Immature natural killer cell (primary cell): Measurements from ENCODE around the gene CLNK. TPM values are rescaled to one million over a fixed set of nuclear protein-coding genes. Genes with fewer than 3 reads are reported as not detected.

Experiments used
- DNase-seq, 3 donors: peaks; one replicate each; pipeline ENCODE4 v3.0.0; 2022; ENCODE audit warnings: mixed read lengths in 1 of 3
- H3K27ac Mint-ChIP-seq, 6 donors: one replicate each; pipeline ENCODE4 v1.8.0; 2020; ENCODE audit warnings: mixed read lengths in 6 of 6, mild to moderate bottlenecking in 5 of 6, inconsistent platforms in 4 of 6, moderate library complexity in 3 of 6
- H3K27me3 Mint-ChIP-seq, 3 donors: one replicate each; pipeline ENCODE4 v1.8.0; 2020 to 2021; ENCODE audit warnings: low read depth in 3 of 3, mild to moderate bottlenecking in 3 of 3, mixed read lengths in 3 of 3, moderate library complexity in 3 of 3, inconsistent platforms in 1 of 3
- H3K36me3 Mint-ChIP-seq, 3 donors: one replicate each; pipeline ENCODE4 v1.8.0; 2020; ENCODE audit warnings: mixed read lengths in 3 of 3, inconsistent platforms in 2 of 3, mild to moderate bottlenecking in 2 of 3
- H3K4me1 Mint-ChIP-seq, 2 donors: one replicate each; pipeline ENCODE4 v1.8.0; 2020; ENCODE audit warnings: inconsistent platforms in 2 of 2, mild to moderate bottlenecking in 2 of 2, mixed read lengths in 2 of 2, moderate library complexity in 1 of 2
- H3K4me3 Mint-ChIP-seq, 5 donors: one replicate each; pipeline ENCODE4 v1.8.0; 2020; ENCODE audit warnings: mild to moderate bottlenecking in 5 of 5, mixed read lengths in 5 of 5, inconsistent platforms in 3 of 5, moderate library complexity in 3 of 5
- H3K9me3 Mint-ChIP-seq, 6 donors: one replicate each; pipeline ENCODE4 v1.8.0; 2020; ENCODE audit warnings: mild to moderate bottlenecking in 6 of 6, mixed read lengths in 6 of 6, inconsistent platforms in 4 of 6, moderate library complexity in 3 of 6
- polyA plus RNA-seq, 3 donors: library from polyadenylated mRNA; unstranded; fragments of 300-500 nt; fragmentation: Illumina TruSeq; gene quantifications; one replicate each; pipeline ENCODE4 v1.2.3, GENCODE V29; 2021

Gene CLNK
- polyA plus RNA-seq, 3 donors from 2014 or later = 1.5 to 1.8 TPM; not detected in 1

DNA sequence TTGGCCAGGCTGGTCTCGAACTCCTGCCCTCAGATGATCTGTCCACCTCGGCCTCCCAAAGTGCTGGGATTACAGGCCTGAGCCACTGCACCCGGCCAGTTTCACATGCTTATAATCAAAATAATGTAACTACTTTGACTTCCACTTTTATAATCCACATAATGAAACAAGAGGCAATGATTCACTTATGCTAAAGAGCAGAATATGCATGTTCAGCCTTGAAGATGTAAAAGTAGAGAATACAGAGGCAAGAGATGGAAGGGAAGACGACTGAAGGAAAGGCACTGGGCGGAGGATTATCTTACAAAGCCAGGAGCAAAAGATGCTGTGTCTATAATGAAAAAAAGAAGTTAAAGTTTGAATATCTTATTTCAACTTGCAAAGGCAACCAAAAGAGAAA lies 214.1 kb downstream of the CLNK start:
- H3K27me3 Mint-ChIP-seq = peaks cover 5 to 10% (median 6%) of the 10 kb centered on the region in 3 donors
- H3K4me3 Mint-ChIP-seq = no peak overlapping the region
- H3K9me3 Mint-ChIP-seq = no peaks in the 10 kb centered on the region
- no peak overlapping the region for H3K27ac Mint-ChIP-seq
- DNase-seq = no peak
- no peaks in the 10 kb centered on the region for H3K36me3 Mint-ChIP-seq
- no peaks in the 10 kb centered on the region for H3K4me1 Mint-ChIP-seq

DNA sequence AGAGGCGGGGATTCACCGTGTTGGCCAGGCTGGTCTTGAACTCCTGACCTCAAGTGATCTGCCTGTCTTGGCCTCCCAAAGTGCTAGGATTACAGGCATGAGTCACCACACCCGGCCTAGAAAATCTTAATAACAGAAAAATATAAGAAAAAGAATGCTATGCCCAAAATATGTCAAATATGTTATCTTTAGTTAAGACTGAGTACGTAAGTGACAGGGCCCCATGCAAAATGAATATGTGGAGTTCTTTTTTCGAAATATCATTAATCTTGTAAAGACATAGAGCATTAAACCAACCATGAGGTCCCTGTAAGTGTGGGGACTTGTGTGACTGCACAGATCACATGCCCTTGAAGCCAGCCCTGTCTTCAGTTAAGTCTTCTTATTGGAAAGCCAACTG lies 218.4 kb downstream of the CLNK start:
- DNase-seq = no peak
- no peak overlapping the region for H3K4me3 Mint-ChIP-seq
- H3K27ac Mint-ChIP-seq = no peak overlapping the region
- H3K36me3 Mint-ChIP-seq = peaks cover 0 to 4% (median 0%) of the 10 kb centered on the region in 3 donors
- peaks cover 0 to 7% (median 0%) of the 10 kb centered on the region in 6 donors for H3K9me3 Mint-ChIP-seq
- peaks cover 13 to 32% (median 25%) of the 10 kb centered on the region in 3 donors for H3K27me3 Mint-ChIP-seq
- peaks cover 10 to 12% of the 10 kb centered on the region in 2 donors for H3K4me1 Mint-ChIP-seq

DNA sequence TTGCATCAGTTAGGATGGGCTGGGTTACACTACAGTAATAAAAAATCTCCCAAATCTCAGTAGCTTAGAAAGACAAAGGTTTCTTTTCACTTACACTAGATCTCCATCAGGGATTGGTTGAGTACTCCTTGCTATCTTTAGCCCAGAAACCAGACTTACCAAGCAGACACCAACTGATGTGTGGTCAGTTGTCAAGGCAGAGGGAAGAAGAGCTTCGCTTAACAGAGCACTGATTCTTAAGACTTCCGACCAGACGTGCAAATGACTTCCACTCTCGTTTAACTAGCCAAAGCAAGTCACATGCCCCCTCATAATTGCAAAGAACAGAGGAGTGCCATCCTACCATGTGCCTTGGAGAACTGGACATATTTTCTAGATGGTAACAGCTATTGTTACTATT lies 221.7 kb downstream of the CLNK start:
- Mint-ChIP-seq H3K27me3 (peaks cover 19 to 37% (median 25%) of the 10 kb centered on the region in 3 donors), H3K27ac (no peak overlapping the region), H3K9me3 (peaks cover 0 to 7% (median 0%) of the 10 kb centered on the region in 6 donors), H3K4me1 (peaks cover 13 to 24% of the 10 kb centered on the region in 2 donors), H3K4me3 (peak overlapping the region in 1 of 5 donors; percentile 18), H3K36me3 (peaks cover 0 to 4% (median 0%) of the 10 kb centered on the region in 3 donors)
- no peak for DNase-seq

- Mint-ChIP-seq H3K4me3 (peak overlapping the region; percentile 75 to 85 (median 80)), H3K4me1 (peaks cover 17 to 30% of the 10 kb centered on the region in 2 donors), H3K27me3 (peaks cover 18 to 37% (median 25%) of the 10 kb centered on the region in 3 donors), H3K9me3 (peaks cover 0 to 7% (median 0%) of the 10 kb centered on the region in 6 donors), H3K27ac (no peak overlapping the region), H3K36me3 (peaks cover 0 to 4% (median 0%) of the 10 kb centered on the region in 3 donors)
- DNase-seq = no peak
These were observed 222.6 kb downstream of the CLNK start for GRCh38 chr4:10461850-10462400.

DNA sequence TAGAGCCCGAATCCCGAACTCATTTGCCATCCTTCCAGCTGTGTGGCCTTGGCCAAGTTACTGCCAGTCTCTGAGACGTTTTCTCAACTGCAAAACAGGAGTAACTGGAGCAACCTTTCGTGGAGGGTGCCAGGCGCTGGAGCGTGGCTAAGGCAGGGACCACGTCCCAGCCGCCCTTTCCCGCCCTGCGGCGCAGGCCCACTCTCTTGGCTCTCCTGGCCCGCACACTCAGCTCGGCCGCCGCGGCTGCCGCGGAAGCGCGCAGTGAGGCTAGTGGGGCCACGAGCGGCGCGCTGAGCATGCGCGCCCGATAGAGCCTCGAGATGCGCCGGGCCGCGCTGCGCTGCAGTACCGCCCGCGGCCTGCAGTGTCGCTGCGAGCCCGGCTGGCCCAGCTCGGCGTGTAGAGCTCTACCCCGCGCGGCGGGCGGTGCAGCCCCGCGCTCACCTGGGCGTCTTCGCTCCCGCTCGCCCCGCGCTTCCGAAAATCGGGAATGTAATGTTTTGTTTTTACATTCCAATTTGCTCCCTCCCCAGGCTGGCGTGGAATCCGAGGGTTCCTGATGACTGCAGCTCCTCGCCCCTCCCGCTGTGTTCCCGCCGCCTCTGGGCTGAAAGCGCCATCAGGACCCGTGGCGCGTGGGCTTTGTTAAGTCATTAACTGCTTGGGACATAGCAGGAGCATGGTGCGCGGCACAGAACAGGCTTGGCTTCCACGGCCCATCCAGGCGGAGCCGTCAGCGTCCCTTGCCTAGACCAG lies 223.3 kb downstream of the CLNK start:
- Mint-ChIP-seq H3K9me3 (peaks cover 0 to 7% (median 0%) of the 10 kb centered on the region in 6 donors), H3K27ac (no peak overlapping the region), H3K36me3 (peaks cover 0 to 4% (median 0%) of the 10 kb centered on the region in 3 donors), H3K4me1 (peaks cover 21 to 33% of the 10 kb centered on the region in 2 donors), H3K27me3 (peaks cover 19 to 36% (median 27%) of the 10 kb centered on the region in 3 donors), H3K4me3 (peak overlapping the region; percentile 75 to 85 (median 80))
- peak; percentile 77 to 83 (median 80) for DNase-seq

GRCh38 chr4:10460313-10461047 lies 224.1 kb downstream of the CLNK start:
- peak overlapping the region; percentile 12 to 74 (median 33) for H3K4me3 Mint-ChIP-seq
- H3K4me1 Mint-ChIP-seq = peaks cover 25 to 41% of the 10 kb centered on the region in 2 donors
- H3K9me3 Mint-ChIP-seq = peaks cover 0 to 7% (median 0%) of the 10 kb centered on the region in 6 donors
- peaks cover 20 to 41% (median 26%) of the 10 kb centered on the region in 3 donors for H3K27me3 Mint-ChIP-seq
- DNase-seq = no peak
- H3K36me3 Mint-ChIP-seq = peaks cover 0 to 4% (median 0%) of the 10 kb centered on the region in 3 donors
- H3K27ac Mint-ChIP-seq = peak overlapping the region in 1 of 6 donors; percentile 31

DNA sequence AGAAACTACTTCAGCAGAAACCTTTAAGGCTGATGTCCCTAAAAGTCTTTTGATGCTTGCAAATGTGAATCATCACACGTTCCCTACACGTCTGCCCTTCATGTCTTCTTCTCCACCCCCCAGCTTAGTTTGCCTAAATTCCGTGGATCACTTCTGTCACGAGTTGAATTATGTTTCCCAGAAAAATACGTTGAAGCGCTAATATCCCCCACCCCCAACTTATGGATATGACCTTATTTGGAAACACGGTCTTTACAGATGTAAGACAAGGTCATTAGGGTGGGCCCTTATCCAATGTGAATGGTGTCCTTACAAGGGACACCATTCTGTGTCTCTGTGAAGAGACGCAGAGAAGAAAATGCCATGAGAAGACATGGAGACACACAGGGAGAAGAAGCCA lies 225.3 kb downstream of the CLNK start:
- Mint-ChIP-seq H3K9me3 (peaks cover 0 to 7% (median 0%) of the 10 kb centered on the region in 6 donors), H3K27me3 (peaks cover 18 to 35% (median 20%) of the 10 kb centered on the region in 3 donors), H3K27ac (no peak overlapping the region), H3K36me3 (peaks cover 0 to 8% (median 8%) of the 10 kb centered on the region in 3 donors), H3K4me3 (peak overlapping the region in 2 of 5 donors; percentile 6 to 18), H3K4me1 (peaks cover 32 to 48% of the 10 kb centered on the region in 2 donors)
- DNase-seq = no peak

DNA sequence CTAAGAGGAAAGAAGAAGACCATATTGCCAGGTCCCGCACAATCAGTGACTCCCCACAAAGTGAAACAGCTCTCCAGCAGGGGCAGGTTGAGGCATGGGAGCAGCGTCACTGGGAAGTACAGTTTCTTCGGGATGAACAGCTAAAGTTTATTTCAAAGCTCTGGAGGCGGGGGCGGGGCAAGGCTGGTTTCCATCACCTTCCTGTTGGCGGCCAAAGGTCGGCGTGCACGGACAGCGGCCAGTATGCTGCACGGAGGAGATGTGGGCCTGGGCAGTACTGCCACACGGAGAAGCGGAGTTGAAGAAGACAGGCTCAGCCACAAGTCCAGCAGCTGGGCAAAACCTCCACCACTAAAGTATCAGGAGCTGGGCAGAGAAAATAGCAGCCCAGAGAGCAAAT lies 226.4 kb downstream of the CLNK start:
- Mint-ChIP-seq H3K27ac (peak overlapping the region in 1 of 6 donors; percentile 66), H3K9me3 (peaks cover 0 to 7% (median 0%) of the 10 kb centered on the region in 6 donors), H3K36me3 (peaks cover under 1 to 13% (median 8%) of the 10 kb centered on the region in 3 donors), H3K27me3 (peaks cover 13 to 27% (median 17%) of the 10 kb centered on the region in 3 donors), H3K4me1 (peaks cover 32 to 48% of the 10 kb centered on the region in 2 donors), H3K4me3 (peak overlapping the region in 4 of 5 donors; percentile 59 to 76 (median 65))
- DNase-seq = no peak

GRCh38 chr4:10457255-10457801 lies 227.2 kb downstream of the CLNK start, which contains the start of gene ZNF518B:
Gene ZNF518B, minus strand, starts transcription at chr4:10457426. Its CDS starts 11,098 bp downstream, at chr4:10446328.
- H3K27me3 Mint-ChIP-seq = peaks cover 13 to 22% (median 13%) of the 10 kb centered on the region in 3 donors
- peaks cover 32 to 46% of the 10 kb centered on the region in 2 donors for H3K4me1 Mint-ChIP-seq

GRCh38 chr4:10456595-10457254 lies 227.8 kb downstream of the CLNK start:
- peak; percentile 58 to 66 (median 66) for DNase-seq
- Mint-ChIP-seq H3K27ac (peak overlapping the region; percentile 84 to 95 (median 88)), H3K9me3 (peaks cover 0 to 2% (median 0%) of the 10 kb centered on the region in 6 donors), H3K27me3 (peaks cover 9 to 18% (median 13%) of the 10 kb centered on the region in 3 donors), H3K4me1 (peaks cover 26 to 40% of the 10 kb centered on the region in 2 donors), H3K36me3 (peaks cover 15 to 27% (median 19%) of the 10 kb centered on the region in 3 donors), H3K4me3 (peak overlapping the region; percentile 83 to 90 (median 87))

More at GRCh38 chr4:10457255-10457801, 227.2 kb downstream of the CLNK start, which contains the start of gene ZNF518B:
- peak; percentile 90 to 93 (median 92) for DNase-seq
- peaks cover 9 to 21% (median 14%) of the 10 kb centered on the region in 3 donors for H3K36me3 Mint-ChIP-seq
- H3K4me3 Mint-ChIP-seq = peak within 1 kb of the TSS; percentile 83 to 90 (median 87)
- H3K27ac Mint-ChIP-seq = peak within 1 kb of the TSS; percentile 84 to 95 (median 88)
- H3K9me3 Mint-ChIP-seq = peaks cover 0 to 7% (median 0%) of the 10 kb centered on the region in 6 donors

DNA sequence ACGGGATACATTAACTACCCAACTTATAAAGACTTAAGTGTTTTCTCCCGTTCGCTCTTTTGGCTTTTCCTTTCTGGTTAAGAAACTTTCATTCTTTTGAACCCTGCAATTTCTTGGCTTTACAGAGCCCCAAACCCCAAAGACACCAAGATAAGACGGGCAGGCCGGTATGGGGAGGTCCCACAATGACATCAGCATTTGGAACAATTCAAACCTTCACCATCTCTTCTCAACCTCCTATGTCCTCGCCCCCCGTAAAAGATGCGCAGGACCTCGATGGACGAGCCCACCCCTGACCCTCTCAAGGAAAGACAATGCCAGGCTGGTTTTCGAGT lies 228.3 kb downstream of the CLNK start:
- peaks cover 18 to 29% (median 22%) of the 10 kb centered on the region in 3 donors for H3K36me3 Mint-ChIP-seq
- H3K4me1 Mint-ChIP-seq = peaks cover 22 to 36% of the 10 kb centered on the region in 2 donors
- H3K9me3 Mint-ChIP-seq = peaks cover 0 to 2% (median 0%) of the 10 kb centered on the region in 6 donors
- peak overlapping the region; percentile 84 to 95 (median 88) for H3K27ac Mint-ChIP-seq
- H3K27me3 Mint-ChIP-seq = peaks cover 9 to 13% (median 13%) of the 10 kb centered on the region in 3 donors
- no peak for DNase-seq
- H3K4me3 Mint-ChIP-seq = peak overlapping the region; percentile 83 to 90 (median 87)

DNA sequence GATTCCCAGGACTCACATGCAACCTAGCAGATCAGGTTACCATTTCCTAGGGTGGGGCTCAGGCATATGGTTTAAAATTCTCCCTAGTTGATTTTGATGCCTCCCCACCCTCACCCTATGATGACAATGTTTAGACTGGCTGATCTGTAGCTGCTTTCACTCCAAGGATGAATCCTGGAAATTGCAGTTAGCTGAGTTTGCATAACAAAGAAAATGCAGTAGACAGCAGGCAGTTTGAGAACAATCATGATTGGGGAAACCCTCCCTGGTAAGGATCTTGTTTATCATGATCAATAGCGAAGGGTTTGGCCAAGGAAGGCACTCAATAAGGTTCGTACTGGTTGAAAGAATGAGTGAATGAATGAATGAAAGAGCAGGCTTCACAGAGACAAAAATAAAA lies 229.4 kb downstream of the CLNK start:
- H3K9me3 Mint-ChIP-seq = peaks cover 0 to 7% (median 1%) of the 10 kb centered on the region in 6 donors
- peak overlapping the region in 2 of 5 donors; percentile 21 to 39 for H3K4me3 Mint-ChIP-seq
- H3K27ac Mint-ChIP-seq = peak overlapping the region in 2 of 6 donors; percentile 42 to 61
- peaks cover 26 to 39% (median 31%) of the 10 kb centered on the region in 3 donors for H3K36me3 Mint-ChIP-seq
- H3K27me3 Mint-ChIP-seq = peaks cover 5 to 12% (median 9%) of the 10 kb centered on the region in 3 donors
- H3K4me1 Mint-ChIP-seq = peaks cover 19 to 29% of the 10 kb centered on the region in 2 donors
- DNase-seq = no peak
